Sigmoid colon (tissue), 7 donors: Measurements from ENCODE around the gene IGF2R. TPM values are rescaled to one million over a fixed set of nuclear protein-coding genes. Genes with fewer than 3 reads are reported as not detected.

Experiments used
- DNase-seq: peaks from one replicate; pipeline ENCODE4 v3.0.0-alpha.2; 2019
- H3K27ac ChIP-seq, 4 donors: fragments of 200-600 bp; sonication (generic); one replicate each; pipeline ENCODE4 v1.5.1; 2016 to 2019; ENCODE audit warnings: mild to moderate bottlenecking in 1 of 4
- H3K27me3 ChIP-seq, 3 donors: fragments of 200-600 bp; sonication (generic); one replicate each; pipeline ENCODE4 v1.5.1; 2019; ENCODE audit warnings: mild to moderate bottlenecking in 1 of 3
- H3K36me3 ChIP-seq, 4 donors: fragments of 200-600 bp; sonication (generic); one replicate each; pipeline ENCODE4 v1.5.1; 2016 to 2019
- H3K4me1 ChIP-seq, 4 donors: fragments of 200-600 bp; sonication (generic); one replicate each; pipeline ENCODE4 v1.5.1; 2017 to 2019
- H3K4me3 ChIP-seq, 4 donors: fragments of 200-600 bp; sonication (generic); one replicate each; pipeline ENCODE4 v1.5.1; 2017 to 2019; ENCODE audit warnings: mild to moderate bottlenecking in 2 of 4, moderate library complexity in 1 of 4
- H3K9me3 ChIP-seq, 4 donors: fragments of 200-600 bp in 3 of 4; sonication (generic) in 3 of 4; one replicate each; pipeline versions ENCODE4 v1.5.1 to v1.6.1; 2013 to 2019
- CTCF ChIP-seq, 4 experiments: fragments of 450-650 bp in 3 of 4; fragments of 200-600 bp in 1 of 4; IDR thresholded peaks; one replicate each; pipeline ENCODE4 v1.5.1; 2016 to 2019; ENCODE audit warnings: antibody characterized with exemption in 4 of 4, mild to moderate bottlenecking in 3 of 4, moderate library complexity in 2 of 4
- EP300 ChIP-seq, 4 donors: sonication (generic); formaldehyde crosslinking; IDR thresholded peaks; one replicate each; pipeline ENCODE4 v1.6.1; 2017; ENCODE audit warnings: antibody characterized with exemption in 4 of 4
- POLR2A ChIP-seq, 2 donors: fragments of 450-650 bp; IDR thresholded peaks; one replicate each; pipeline ENCODE4 v1.6.1; 2016; ENCODE audit warnings: antibody characterized with exemption in 2 of 2, mild to moderate bottlenecking in 2 of 2, moderate library complexity in 2 of 2
- POLR2AphosphoS5 ChIP-seq, 4 donors: sonication (generic); formaldehyde crosslinking; IDR thresholded peaks; one replicate each; pipeline ENCODE4 v1.6.1; 2017; ENCODE audit warnings: antibody characterized with exemption in 4 of 4
- WGBS, 2 donors: extraction: QIAGEN DNeasy Blood & Tissue Kit; methylation state at CpG; one replicate each; pipeline ENCODE4 v1.1.7; 2013; 5-methylcytosine and 5-hydroxymethylcytosine counted together
- intact Hi-C: fragments of 100-400 bp; cut with DNase I; formaldehyde crosslinking; loops from one replicate; pipeline ENCODE4 v1.15.1; 2023
- polyA plus RNA-seq, 3 donors: library from polyadenylated mRNA; stranded (reverse); fragments of 200-250 nt; gene quantifications; one replicate each; pipeline ENCODE4 v1.2.3, GENCODE V29; 2013
- total RNA-seq, 4 donors: library from RNA; depleted of rRNA; stranded (reverse); fragments of >200 nt; gene quantifications; one replicate each; pipeline ENCODE4 v1.1.0, GENCODE V29; 2016
- donor health status: healthy with polysubstance abuse.
- donor health status: Bipolar disorder and iron deficiency.
- donor health status: healthy.

Gene IGF2R
- total and polyA plus RNA-seq, 7 donors, result 3.6 to 80.9 (median 41.3) TPM

DNA sequence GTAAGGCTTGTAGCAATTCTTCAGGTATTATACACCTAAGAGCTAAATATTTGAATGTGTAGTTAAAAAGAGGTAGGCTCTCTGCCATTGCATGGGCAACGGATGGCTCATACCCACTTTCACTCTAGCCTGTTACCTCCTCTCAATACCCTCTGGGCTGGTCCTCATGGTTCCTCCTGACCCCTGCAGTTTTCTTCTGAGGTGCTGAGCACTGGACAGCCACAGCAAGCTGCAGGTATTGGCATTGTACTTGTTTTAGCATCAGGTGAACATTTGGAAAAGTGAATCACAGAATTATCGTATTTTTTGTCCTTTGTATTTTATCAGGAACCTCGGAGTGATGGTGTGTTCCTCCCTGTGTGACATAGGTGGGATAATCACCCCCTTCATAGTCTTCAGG, 185.6 kb downstream of the IGF2R start:
- Histone ChIP-seq H3K27me3 (no peaks in the 10 kb centered on the region), H3K4me1 (peaks cover 0 to 3% (median 0%) of the 10 kb centered on the region in 4 donors), H3K27ac (no peak overlapping the region), H3K4me3 (no peak overlapping the region), H3K36me3 (no peaks in the 10 kb centered on the region), H3K9me3 (no peaks in the 10 kb centered on the region)
- TF ChIP-seq POLR2AphosphoS5 (IDR thresholded peaks at IDR 0.05) (no peak), POLR2A (IDR thresholded peaks at IDR 0.05) (no peak), EP300 (IDR thresholded peaks at IDR 0.05) (no peak), CTCF (IDR thresholded peaks at IDR 0.05) (no peak)
- intact Hi-C loops, result no loop called here
- no peak for DNase-seq
- 93 to 96% methylated on average over 3 of the region's 3 CpGs for WGBS, 2 donors

DNA sequence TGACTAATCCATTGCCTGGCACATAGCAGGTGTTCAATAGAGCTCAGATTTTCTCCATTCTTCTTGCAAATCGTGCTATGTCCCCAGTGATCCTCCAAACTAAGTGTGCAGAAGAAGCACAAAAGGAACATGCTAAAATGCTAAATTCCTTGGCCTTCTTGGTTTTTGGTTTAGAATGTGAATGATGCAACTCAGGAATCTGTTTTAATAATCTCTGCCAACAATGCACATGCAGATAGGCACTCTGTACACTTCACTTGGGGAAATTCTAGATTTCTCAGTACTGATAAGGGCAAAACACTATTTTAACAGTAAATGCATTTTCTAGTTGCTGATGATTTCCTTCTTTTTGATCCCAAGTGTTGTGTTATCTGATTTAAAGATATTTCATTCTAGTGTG, 188.0 kb downstream of the IGF2R start:
- Histone ChIP-seq H3K36me3 (no peaks in the 10 kb centered on the region), H3K9me3 (no peaks in the 10 kb centered on the region), H3K4me1 (peaks cover 0 to 3% (median under 1%) of the 10 kb centered on the region in 4 donors), H3K4me3 (no peak overlapping the region), H3K27ac (no peak overlapping the region), H3K27me3 (no peaks in the 10 kb centered on the region)
- 84 to 96% methylated on average over 1 of the region's 1 CpG for WGBS, 2 donors
- intact Hi-C loops, result no loop called here
- TF ChIP-seq POLR2AphosphoS5 (IDR thresholded peaks at IDR 0.05) (no peak), POLR2A (IDR thresholded peaks at IDR 0.05) (no peak), EP300 (IDR thresholded peaks at IDR 0.05) (no peak), CTCF (IDR thresholded peaks at IDR 0.05) (no peak)
- DNase-seq, result no peak

DNA sequence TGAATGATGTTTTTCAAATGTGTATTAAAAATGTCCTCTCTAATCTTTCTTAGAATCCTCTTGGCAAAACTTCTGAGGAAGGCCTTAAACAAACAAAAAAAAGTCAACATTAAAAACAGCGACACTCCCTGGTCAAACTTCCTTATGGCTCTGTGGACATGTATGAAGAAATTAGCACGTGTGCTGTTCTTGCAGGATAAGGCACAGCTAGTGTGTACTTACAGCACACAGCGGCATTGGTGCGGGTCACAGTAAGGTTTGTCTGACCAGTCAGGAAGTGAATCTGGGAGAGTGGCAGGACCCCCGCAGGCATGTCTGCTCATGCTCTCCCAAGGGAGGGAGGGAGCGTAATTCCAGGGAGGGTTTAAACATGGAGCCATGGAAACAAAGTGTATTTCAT, 191.6 kb downstream of the IGF2R start:
- Histone ChIP-seq H3K36me3 (no peaks in the 10 kb centered on the region), H3K27me3 (no peaks in the 10 kb centered on the region), H3K9me3 (no peaks in the 10 kb centered on the region), H3K27ac (no peak overlapping the region), H3K4me3 (no peak overlapping the region), H3K4me1 (peaks cover 0 to 10% (median 2%) of the 10 kb centered on the region in 4 donors)
- no peak for DNase-seq
- no peak for TF ChIP-seq POLR2A (IDR thresholded peaks at IDR 0.05)
- no peak for TF ChIP-seq EP300 (IDR thresholded peaks at IDR 0.05)
- TF ChIP-seq POLR2AphosphoS5 (IDR thresholded peaks at IDR 0.05), result no peak
- TF ChIP-seq CTCF (IDR thresholded peaks at IDR 0.05), result no peak
- intact Hi-C loops, result no loop called here
- 17 to 56% methylated on average over 6 of the region's 6 CpGs for WGBS, 2 donors

Other genes with a start within 250 kb of the IGF2R start
- 10 to 100 TPM; 64.5 to 93.8 (median 75.6) TPM for gene WTAP, start 241.6 kb upstream of the IGF2R start, total RNA-seq
- gene WTAP, start 241.6 kb upstream of the IGF2R start, polyA plus RNA-seq, result 10 to 100 TPM; 55.9 to 76.1 (median 65.7) TPM
- 10 to 100 TPM in 1 of 4 donors, 1 to 10 TPM in 3; 4.1 to 12.1 (median 5.2) TPM for gene ACAT2, start 207.0 kb upstream of the IGF2R start, total RNA-seq
- 10 to 100 TPM; 42.0 to 85.1 (median 79.3) TPM for gene ACAT2, start 207.0 kb upstream of the IGF2R start, polyA plus RNA-seq
- gene TCP1, start 179.5 kb upstream of the IGF2R start, total RNA-seq, result 100 to 1,000 TPM; 117 to 123 (median 119) TPM
- gene TCP1, start 179.5 kb upstream of the IGF2R start, polyA plus RNA-seq, result 100 to 1,000 TPM in 2 of 3 donors, 10 to 100 TPM in 1; 88.9 to 130 (median 114) TPM
- gene MRPL18, start 178.6 kb upstream of the IGF2R start, total RNA-seq, result 100 to 1,000 TPM in 1 of 4 donors, 10 to 100 TPM in 3; 61.6 to 115 (median 86.3) TPM
- 10 to 100 TPM; 84.7 to 96.1 (median 92.0) TPM for gene MRPL18, start 178.6 kb upstream of the IGF2R start, polyA plus RNA-seq
- 1 to 10 TPM in 1 of 4 donors, under 1 TPM in 1, not detected in 2; 0.71 to 1.1 TPM for gene PNLDC1, start 168.8 kb upstream of the IGF2R start, total RNA-seq
- under 1 TPM in 1 of 3 donors, not detected in 2; 0.13 TPM for gene PNLDC1, start 168.8 kb upstream of the IGF2R start, polyA plus RNA-seq
- gene MAS1, start 78.1 kb upstream of the IGF2R start, total RNA-seq, result not detected
- under 1 TPM in 1 of 3 donors, not detected in 2; under 0.01 TPM for gene MAS1, start 78.1 kb upstream of the IGF2R start, polyA plus RNA-seq
- 1 to 10 TPM in 2 of 4 donors, under 1 TPM in 1, not detected in 1; 0.99 to 1.9 (median 1.1) TPM for gene SLC22A1, start 152.7 kb downstream of the IGF2R start, total RNA-seq
- under 1 TPM in 1 of 3 donors, not detected in 2; 0.58 TPM for gene SLC22A1, start 152.7 kb downstream of the IGF2R start, polyA plus RNA-seq